ENCODE results near the gene PSMA1. TPM values are rescaled to one million over a fixed set of nuclear protein-coding genes. Genes with fewer than 3 reads are reported as not detected.

PSMA1 gene
- total RNA-seq, 1 donor from 2014 or later = 128 TPM

DNA sequence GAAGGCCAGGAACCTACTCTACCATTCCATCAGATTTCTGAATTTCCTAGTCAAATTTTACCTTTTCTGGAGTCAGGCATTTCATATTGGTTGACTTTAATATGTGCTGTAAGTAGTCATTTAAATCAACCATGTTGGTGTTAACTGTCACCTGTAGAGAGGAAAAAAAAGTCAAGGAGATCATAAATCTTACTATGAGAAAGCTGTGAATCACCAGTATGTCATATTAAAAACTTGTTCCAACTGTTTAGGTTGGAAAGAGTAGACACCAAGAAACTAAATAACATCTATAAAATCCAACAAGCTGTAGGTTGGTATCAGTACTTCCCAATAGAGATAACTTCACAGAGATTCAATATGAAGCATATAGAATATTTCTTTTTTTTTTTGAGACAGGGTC is 60.0 kb downstream of the PSMA1 start:
- TF ChIP-seq, protein P1, sequence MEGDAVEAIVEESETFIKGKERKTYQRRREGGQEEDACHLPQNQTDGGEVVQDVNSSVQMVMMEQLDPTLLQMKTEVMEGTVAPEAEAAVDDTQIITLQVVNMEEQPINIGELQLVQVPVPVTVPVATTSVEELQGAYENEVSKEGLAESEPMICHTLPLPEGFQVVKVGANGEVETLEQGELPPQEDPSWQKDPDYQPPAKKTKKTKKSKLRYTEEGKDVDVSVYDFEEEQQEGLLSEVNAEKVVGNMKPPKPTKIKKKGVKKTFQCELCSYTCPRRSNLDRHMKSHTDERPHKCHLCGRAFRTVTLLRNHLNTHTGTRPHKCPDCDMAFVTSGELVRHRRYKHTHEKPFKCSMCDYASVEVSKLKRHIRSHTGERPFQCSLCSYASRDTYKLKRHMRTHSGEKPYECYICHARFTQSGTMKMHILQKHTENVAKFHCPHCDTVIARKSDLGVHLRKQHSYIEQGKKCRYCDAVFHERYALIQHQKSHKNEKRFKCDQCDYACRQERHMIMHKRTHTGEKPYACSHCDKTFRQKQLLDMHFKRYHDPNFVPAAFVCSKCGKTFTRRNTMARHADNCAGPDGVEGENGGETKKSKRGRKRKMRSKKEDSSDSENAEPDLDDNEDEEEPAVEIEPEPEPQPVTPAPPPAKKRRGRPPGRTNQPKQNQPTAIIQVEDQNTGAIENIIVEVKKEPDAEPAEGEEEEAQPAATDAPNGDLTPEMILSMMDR (IDR thresholded peaks at IDR 0.05) = no peak
- intact Hi-C loops (cut with DNase I) = no loop called here
- DNase-seq = no peak
- H3K27ac ChIP-seq = no peak overlapping the region
- peaks cover 6% of the 10 kb centered on the region for H3K4me1 ChIP-seq
- H3K4me3 ChIP-seq = no peak overlapping the region
- H3K27me3 ChIP-seq = no peaks in the 10 kb centered on the region
- ATAC-seq = no peak
- peaks cover 88% of the 10 kb centered on the region for H3K36me3 ChIP-seq
- no peaks in the 10 kb centered on the region for H3K9me3 ChIP-seq

DNA sequence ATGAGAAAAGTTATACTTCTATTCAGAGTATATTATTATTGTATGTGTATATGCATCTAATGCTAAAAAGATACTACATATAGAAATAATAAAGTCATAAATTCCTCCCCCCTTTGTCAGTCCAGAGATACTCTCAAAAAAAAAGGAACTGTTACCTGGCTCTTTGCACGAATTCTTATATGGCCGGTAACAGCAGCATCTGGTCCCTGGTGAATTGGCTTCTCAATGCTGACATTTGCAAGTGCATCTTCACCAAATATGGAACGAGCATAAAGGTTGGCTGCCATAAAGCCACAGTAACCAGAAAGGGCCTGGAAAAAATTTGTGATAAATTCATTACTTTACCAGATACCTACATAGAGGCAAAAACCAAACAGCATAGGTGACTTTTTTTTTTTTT is 61.8 kb downstream of the PSMA1 start:
- H3K4me3 ChIP-seq = no peak overlapping the region
- H3K27ac ChIP-seq = no peak overlapping the region
- no peaks in the 10 kb centered on the region for H3K9me3 ChIP-seq
- peaks cover under 1% of the 10 kb centered on the region for H3K4me1 ChIP-seq
- TF ChIP-seq, protein P1 (IDR thresholded peaks at IDR 0.05) = no peak
- peaks cover 72% of the 10 kb centered on the region for H3K36me3 ChIP-seq
- no peaks in the 10 kb centered on the region for H3K27me3 ChIP-seq
- intact Hi-C loops (cut with DNase I) = loop anchor here (10.0 kb wide), 1 partner anchor 164 kb away; no protein-coding TSS in a partner anchor
- no peak for DNase-seq
- no peak for ATAC-seq

GRCh38 chr11:14455648-14456430 is 64.3 kb downstream of the PSMA1 start:
- H3K4me3 ChIP-seq = no peak overlapping the region
- DNase-seq = no peak
- TF ChIP-seq, protein P1 (IDR thresholded peaks at IDR 0.05) = no peak
- no peaks in the 10 kb centered on the region for H3K4me1 ChIP-seq
- intact Hi-C loops (cut with DNase I) = loop anchor here (10.0 kb wide), 1 partner anchor 161 kb away; no protein-coding TSS in a partner anchor
- H3K9me3 ChIP-seq = no peaks in the 10 kb centered on the region
- peaks cover 47% of the 10 kb centered on the region for H3K36me3 ChIP-seq
- H3K27me3 ChIP-seq = no peaks in the 10 kb centered on the region
- no peak overlapping the region for H3K27ac ChIP-seq
- ATAC-seq = no peak

Other genes starting within 250 kb of the PSMA1 start
- gene RRAS2, start 161.2 kb downstream of the PSMA1 start, total RNA-seq = 47.1 TPM
- 84.5 TPM for gene COPB1, start 20.6 kb downstream of the PSMA1 start, total RNA-seq
- 28.5 TPM for gene PDE3B, start 123.4 kb upstream of the PSMA1 start, total RNA-seq

All from upper lobe of right lung (tissue), 1 donor.